G401.6 (cell line): Measurements from ENCODE around the gene ADRA2C.

Source experiments
- FAIRE-seq: peaks from 2 replicates; lab custom pipeline; 2012; peaks lifted over from hg19 to GRCh38; lab: Jason Lieb, UNC

ADRA2C gene

DNA sequence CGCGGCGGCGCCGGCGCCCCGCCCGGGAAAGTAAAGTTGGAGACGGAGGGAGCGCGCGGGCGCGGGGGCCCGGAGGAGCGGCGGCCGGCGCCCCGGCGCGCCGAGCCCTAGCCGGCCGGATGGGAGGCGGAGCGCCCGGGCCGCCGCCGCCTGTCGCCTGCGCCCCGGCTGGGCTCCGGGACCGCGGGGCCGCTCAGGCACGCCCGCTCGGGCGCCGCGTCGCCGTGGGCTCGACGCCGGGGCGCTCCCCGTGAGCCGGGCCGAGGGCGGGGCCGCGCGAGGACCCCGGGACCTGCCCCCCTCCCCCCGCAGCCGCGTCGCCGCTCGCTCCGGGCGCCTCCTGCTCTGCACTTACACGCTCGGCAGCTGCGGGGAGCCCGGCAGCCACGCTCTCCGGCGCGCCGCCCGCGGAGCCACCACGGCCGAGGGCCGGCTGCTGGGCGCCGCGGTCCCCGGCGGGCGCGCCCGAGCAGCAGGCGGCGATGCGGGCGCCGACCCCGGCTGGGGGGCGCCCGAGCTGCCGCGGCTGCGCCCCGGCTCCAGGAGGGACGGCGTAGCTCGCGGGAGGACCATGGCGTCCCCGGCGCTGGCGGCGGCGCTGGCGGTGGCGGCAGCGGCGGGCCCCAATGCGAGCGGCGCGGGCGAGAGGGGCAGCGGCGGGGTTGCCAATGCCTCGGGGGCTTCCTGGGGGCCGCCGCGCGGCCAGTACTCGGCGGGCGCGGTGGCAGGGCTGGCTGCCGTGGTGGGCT, at the start of gene ADRA2C:
Gene ADRA2C (plus strand): TSS at position 350 of the 749 bp plus-strand sequence. CDS start 222 bp downstream, at position 572.
- FAIRE-seq = no peak

DNA sequence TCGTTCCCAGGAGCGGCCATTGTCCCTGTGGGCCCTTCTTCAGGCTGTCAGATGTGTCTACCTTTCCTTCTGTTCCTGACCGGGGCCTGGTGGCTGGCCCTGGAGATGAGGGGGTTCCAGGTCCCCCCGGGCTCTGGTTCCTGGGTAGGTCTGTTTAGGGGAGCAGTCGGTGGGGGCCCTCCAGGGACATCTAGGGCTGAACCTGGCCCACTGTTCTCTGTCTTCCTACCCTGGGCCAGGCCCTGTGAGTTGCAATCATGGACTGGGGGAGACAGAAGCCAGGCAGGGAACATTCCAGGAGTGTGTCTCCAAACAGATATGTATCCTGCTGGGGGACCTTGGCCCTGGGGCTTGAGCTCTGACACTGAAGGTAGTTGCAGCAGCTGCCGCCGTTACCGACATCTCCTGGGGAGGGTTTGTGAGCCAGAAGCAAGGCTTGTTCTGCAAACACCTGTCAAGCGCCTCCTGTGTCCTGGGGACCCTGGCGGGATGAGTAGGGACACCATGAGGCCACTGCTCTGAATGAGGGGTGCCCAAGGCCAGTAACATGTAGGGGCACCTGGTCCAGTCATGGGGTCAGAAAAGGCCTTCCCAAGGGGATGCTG, 49.5 kb upstream of the ADRA2C start:
- FAIRE-seq = no peak

GRCh38 chr4:3717241-3717640, 48.9 kb upstream of the ADRA2C start:
- FAIRE-seq = no peak

GRCh38 chr4:3718462-3718861, 47.7 kb upstream of the ADRA2C start:
- FAIRE-seq = no peak

DNA sequence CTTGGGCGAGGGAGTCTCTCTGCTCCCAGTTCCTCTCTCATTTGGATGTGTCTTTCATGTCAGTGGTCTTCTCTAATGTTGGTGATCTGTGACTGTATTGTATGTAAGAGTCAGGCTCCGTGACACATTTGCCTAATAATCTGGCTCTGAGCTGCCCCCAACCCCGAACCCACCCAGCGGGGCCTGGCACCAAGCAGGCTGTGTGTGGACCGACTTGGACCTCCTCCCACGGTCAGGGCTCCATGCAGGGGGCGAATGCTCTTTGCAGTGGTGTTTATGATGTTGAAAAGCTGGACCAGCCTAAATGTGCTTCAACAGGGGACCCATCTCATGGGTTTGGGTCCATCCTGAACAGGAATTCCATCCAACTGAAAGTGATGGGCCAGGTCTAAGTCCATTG, 47.0 kb upstream of the ADRA2C start:
- no peak for FAIRE-seq

DNA sequence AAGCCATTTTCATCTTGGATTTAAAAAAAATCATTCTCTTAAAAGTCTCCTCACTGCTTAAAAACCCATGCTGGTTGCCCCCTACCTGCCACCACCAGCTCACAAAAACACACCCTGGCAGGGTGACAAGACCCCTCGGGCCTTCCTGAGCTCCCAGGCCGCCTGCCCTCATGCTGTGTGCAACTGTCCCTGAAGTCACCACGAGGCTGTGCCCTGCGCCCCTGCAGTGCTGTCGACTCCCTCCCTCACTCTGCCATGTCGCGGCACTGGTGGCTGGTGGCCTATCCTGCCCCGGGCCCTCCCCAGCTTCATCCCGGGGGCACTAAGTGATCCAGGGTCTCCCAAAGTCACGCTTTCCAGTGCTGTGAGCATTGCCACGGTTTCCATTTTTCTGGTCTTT, 46.3 kb upstream of the ADRA2C start:
- FAIRE-seq = no peak

GRCh38 chr4:3720466-3720865, 45.7 kb upstream of the ADRA2C start:
- no peak for FAIRE-seq

DNA sequence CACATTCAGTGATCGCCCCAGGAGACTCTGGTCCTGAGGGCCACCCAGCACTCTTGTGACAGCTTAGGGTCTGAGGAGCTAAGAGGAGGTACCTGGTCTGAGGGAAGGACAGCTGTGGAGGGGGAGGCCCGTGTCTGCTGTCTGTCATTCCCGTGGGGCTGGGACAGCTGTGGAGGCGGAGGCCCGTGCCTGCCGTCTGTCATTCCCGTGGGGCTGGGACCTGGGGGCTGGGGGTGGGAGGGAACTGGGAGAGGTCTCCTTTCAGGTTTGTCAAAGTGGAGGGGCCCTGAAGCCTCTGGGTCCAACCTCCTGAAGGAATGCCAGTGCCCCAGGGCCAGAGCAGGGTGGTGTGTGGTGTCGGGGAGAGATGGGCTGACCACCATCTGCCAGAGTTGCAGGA, 45.0 kb upstream of the ADRA2C start:
- FAIRE-seq = no peak

- no peak for FAIRE-seq
These were observed 44.6 kb upstream of the ADRA2C start for GRCh38 chr4:3721627-3722026.

DNA sequence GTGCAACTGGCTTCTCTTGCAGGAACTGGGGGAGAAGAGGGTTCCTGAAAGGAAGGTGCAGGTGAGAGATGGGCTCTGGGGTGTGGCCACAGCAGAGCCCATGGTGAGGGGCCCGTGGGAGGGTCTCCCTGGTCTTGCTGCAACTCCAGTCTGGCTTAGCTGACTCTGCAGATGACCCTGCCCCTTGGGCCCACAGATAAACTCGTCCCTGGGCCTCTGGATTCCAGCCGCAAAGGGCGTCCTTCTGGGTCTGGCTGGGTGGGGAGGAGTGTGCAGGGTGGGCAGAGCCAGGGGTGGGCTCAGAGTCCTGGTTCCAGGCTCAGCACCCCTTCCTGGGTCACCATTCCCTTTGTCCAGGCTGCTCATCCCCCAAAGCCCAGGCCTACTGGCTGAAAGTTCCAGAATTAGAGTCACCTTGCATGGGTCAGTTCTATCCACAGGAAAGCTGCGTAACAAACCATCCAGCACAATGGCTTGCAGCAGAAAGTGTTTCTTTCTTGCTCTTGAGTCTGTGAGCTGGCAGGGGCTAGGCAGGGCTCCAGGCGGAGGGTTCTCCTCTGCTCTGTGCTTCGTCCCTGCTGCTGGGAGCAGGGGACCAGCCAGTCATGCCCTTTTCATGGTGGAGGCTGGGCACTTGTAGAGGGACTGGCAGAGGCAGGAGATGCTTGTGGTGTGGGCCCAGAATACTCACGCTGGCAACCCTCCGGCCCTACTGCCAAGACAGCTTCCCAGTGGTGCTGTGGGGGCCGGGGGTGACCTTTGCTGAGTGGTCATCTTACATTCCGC, 43.5 kb upstream of the ADRA2C start:
- FAIRE-seq = no peak

DNA sequence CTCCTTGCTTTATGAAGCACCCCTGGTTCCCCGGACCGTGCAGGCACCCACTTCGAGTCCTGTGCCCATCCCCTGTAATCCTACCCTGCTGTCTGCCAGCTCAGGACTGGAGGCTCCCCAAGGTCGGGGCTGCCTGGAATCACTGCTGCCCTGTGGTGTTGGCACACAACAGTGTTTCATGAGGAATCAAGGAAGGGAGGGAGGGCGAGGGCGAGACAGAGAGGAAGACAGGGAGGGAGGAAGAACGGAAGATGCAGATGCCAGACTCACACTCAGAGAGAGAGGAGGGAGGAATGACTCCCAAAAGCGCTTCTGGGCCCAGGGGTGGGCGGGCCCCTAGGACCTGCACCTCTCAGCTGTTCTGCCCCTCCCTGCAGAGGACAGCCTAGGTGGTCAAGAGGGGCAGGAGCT, 42.9 kb upstream of the ADRA2C start:
- FAIRE-seq = no peak

DNA sequence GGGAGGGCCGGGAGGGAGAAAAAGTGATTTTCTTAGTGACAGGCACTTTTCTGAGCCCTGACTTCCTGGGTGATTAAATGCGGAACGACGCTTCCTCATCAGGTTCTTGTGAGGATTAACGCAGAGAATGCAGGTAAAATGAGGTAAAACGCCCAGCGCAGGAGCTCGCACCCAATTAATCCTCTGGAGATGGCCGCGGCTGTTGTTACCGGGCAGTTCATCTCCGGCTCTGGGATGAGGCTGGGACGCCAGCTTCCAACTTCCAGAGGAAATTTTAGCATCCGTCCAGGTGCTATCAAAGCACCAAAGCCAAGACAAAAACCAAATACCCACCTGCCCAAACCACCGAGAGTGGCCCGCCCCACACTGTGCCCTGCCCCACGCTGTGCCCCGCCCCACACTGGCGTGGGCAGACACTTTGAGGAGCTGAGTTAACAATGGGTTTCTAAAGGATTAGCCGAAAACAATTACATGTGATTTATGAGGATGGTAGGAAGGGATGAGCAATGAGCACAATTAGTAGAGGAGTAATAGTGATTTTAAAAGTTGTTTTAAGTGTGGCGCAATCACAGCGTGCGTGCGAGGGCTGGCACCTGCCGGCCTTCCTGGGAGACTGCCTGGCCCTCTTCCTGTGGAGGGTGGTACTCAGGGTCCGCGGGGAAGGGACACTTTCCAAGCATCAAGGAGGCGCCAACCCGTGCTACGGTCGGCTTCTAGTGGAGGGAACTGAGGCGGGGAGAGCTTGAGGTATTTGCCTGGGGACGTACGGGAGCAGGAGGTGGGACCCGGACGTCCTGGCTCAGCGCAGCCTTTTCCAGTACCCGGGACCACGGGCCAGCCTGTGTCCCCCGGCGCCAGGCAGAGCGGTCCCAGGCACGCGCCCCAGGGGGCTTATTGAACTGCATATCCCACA, 41.6 kb upstream of the ADRA2C start:
- no peak for FAIRE-seq

DNA sequence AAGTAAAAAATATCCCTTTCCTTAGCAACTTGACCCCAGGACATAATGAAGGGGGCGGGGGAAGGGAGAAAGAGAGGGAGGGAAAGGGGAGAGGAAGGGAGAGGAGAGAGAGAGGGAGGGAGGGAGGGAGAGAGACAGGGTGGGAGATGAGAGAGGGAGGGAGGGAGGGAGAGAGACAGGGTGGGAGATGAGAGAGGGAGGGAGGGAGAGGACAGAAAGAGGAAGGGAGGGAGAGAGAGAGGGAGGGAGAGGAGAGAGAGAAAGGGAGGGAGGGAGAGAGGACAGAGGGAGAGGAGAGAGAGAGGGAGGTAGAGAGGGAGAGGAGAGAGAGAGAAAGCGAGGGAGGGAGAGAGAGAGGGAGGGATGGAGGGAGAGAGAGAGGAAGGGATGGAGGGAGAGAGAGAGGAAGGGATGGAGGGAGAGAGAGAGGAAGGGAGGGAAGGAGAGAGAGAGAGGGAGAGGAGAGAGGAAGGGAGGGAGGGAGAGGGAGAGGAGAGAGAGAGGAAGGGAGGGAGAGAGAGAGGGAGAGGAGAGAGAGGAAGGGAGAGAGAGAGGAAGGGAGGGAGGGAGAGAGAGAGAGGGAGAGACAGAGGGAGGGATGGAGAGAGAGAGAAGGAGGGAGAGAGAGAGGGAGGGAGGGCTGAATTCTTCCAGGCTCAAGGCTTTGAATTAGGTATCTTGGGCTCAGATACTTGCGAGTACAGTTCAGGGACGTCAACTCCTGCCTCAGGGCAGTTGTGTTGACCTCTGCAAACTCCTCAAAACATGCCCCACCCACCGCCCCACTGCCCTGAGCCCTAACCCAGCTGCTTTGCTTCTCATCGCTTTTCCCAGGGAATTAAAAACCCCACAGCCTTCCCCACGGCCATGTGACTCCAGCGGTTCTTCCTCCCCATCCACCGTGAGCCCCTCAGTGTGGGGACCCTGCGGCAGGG, 40.0 kb upstream of the ADRA2C start:
- no peak for FAIRE-seq

DNA sequence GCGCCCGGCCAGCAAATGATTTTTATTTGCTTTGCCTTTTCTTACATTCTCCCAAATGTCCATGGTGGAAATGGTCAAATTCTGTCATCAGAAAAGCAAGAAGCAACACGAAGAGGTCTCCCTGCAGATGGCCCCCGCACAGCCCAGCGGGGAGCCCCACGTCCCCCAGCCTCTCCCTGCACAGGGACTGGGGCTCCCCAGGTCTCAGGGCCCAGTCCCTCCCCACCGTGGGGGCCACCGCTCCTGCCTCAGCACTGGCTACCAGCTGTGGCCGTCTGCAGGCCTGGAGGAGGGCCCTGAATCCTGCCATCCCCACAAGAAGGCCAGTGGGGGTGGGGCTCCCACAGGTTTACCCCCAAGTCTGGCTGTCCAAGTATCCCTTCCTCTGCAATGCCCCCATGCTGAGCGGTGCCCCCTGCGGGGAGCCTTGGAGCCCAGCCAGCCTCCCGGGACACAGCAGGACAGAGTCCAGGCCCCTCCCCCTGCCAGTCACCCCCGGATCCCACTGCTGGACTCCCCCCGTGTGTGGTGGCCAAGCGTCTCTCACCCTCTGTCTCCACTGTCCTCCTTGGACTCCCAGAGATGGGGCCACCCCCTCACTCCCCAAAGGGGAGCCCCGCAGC, 38.2 kb upstream of the ADRA2C start:
- FAIRE-seq = no peak

DNA sequence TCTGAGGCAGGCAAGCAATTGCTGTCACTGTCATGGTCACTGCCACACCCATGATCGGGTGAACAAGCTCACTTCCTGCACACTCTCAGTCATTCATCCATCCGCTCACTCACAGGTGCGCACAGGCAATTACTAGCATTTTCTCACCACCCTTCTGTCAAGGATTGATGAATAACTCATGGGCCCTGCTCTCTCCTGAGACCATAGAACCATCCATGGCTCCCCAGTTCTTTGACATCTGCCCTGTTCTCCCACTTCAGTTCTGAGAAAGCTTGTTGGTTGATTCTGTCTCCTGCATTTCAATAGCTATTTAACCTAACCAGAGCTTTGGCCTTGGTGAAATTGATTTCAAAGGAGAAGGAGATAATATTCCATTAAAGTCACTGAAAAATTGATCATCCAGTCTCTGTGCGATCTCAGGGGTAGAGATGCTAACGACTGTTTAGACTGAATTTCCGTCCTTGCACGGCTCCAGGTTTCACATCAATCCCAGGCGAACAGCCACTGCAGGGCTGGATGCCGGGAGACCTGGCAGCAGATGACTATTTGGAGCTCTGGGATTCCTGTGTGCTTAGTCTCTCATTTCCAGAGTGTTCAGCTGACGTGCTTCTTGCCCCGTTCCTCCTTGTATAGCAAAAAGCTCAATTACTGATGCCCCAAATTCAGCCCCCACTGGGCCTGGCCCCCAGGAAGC, 36.9 kb upstream of the ADRA2C start:
- FAIRE-seq = no peak

DNA sequence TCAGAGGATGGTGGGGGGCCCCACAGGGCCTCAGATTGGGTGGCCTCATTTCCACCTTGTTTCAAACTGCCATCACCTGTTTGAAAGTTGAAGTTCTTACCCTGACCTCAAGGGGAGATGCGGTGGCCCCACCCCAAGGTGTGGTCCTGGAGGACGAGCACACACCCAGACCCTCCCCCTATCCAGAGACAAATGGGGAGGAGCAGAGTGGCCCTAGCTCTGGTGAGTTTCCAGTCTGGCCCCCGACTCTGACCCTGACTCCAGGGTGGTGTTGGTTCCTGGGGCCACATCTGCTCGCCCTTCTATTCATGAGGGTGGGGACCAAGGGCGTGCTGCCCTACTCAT, 36.3 kb upstream of the ADRA2C start:
- FAIRE-seq = no peak

DNA sequence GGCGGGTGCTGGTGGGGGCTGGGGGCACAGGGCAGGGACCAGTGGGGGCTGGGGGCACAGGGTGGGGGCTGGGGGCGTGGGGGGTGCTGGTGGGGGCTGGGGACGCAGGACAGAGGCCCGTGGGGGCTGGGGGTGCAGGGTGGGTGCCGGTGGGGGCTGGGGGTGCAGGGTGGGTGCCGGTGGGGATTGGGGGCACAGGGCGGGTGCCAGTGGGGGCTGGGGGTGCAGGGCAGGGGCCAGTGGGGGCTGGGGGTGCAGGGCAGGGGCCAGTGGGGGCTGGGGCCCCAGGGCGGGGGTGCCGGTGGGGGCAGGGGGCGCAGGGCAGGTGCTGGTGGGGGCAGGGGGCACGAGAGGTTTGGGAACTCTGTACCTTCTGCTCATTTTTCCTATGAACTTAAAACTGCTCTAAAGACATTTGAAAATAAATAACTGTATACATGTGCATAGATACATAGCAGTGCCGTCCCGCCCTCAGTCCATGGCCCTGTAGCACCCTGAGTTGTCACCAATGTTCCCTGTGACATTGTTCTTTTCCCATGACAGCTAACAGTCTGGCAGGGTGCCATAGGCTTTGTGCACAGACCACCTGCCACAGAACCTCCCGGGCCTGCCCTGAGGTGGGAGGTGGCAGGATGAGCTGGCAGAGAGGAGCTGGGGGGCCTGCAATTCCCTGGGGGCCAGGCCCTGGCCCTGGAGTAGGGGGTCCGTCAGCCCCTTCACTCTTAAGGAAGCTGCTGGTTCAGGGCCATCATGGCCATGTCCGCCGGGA, 35.6 kb upstream of the ADRA2C start:
- FAIRE-seq = no peak

GRCh38 chr4:3732076-3733028, 33.8 kb upstream of the ADRA2C start:
- FAIRE-seq = no peak
